GM18909 (cell line): ENCODE measurements around the gene KLF1.
"Not testable (repeated sequence)": the region's sequence is repeated elsewhere in the genome, so short reads cannot be mapped to it uniquely, and the experiment has no call there.

Source experiments
- ATAC-seq: cut with Tn5 transposase; IDR thresholded peaks from one replicate; pipeline ENCODE4 v1.9.1; 2021; ENCODE audit warnings: mild to moderate bottlenecking; ENCODE audit not compliant: unreplicated experiment, poor library complexity

KLF1 gene

DNA sequence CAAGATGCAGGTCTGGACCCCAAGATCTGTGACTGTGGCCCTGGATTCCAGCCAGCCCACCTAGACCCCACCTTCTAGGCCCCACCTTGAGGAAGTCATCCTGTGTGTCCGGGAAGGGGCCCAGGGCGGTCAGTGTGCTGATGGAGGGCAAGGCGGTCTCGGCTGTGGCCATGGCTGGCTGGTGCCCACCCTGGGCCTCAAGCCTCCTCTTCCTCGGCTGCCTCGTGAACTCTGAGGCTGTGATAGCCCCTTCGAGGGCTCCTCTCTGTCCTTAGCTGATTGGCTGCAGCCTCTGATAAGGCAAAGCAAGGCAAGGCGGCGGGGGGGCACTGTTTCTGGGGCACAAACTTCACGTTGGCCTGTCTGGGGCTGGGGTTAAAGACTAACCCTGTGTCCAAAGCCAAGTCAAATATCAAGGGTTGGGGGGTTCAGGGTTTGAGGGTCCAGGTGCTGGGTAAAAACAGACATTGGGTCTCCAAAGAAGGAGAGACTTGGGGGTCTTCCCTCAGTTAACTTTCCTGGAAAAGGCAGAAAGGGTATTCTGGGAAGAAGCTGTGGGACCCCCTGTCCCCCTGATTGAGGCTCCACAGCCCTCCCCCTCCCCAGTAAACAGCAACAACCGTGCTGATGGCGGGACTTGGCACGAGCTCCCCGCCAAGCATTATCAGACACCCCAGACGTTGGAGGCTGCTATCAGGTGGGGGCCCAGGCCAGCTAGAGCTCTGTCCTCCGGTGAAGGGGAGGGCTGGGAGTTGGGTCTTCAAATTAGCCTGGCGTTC is at the start of gene KLF1:
Gene KLF1, minus strand, starts transcription at position 233 of the 779 bp plus-strand sequence. Its CDS starts 61 bp downstream, at position 172.
- no peak for ATAC-seq

DNA sequence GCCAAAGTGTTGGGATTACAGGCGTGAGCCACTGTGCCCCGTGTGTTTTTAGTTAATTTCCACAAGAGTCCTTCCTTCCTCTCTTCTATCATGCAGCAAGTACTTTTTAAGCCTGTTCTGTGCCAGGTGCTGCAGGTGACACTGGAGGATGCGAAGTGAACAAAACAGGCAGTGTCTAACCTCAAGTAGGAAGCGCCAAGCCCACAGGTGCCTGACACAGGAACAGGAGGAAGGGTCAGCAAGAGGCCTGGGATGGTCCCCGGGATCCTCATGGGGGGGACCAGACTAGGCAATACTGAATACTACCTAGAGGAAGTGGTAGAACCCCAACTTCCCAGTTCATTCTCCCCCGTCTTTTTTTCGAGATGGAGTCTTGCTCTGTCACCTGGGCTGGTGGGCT is 49.6 kb upstream of the KLF1 start:
- no peak for ATAC-seq

DNA sequence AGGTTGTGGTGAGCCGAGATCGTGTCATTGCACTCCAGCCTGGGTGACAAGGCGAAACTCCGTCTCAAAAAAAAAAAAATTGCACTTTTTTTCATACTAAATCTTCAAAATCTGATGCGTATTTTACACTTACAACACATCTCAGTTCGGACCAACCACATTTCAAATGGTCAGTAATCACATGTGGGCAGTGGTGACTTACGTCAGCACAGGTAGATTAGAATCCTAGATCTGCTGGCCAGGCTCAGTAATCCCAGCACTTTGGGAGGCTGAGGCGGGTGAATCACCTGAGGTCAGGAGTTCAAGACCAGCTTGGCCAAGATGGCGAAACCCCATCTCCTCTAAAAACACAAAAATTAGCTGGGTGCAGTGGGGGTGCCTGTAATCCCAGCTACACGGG is 48.1 kb upstream of the KLF1 start:
- no peak for ATAC-seq

DNA sequence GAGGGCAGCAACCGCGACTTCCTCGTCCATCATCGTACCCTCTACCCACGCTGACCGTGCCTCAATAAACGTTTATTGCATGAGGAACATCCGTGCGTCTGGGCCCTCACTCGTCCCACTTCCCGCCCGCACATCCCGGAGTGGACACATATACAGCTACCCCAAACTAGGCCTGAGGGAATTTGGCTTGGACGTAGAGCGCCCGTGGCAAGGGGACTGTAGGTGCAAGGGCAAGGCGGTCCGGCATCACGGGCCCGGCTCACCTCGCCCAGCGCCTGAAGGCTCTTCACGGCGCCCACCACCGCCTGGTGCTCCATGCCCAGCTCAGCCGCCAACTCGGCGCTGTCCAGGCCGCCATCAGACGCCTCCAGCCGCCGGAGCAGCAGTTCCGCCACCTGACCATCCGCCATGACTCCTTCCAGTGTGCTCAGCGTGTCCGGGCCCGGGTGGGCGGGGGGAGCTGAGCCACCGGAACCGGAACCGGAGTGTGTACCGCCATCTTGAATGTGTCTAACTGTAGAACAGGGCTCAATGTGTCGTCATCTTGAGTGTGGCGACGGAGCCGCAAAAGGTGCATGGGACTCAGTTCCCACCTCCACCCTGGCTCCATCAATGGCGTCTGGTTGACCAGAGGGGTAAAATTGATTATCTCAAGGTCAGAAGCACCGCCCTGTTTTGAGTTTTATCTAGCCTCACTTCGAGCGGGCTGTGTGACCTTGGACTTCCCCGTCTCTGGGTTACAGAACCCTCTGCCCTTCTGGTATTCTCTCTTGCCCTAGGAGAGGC is 46.5 kb upstream of the KLF1 start, which contains the start of gene FARSA:
Gene FARSA, minus strand, starts transcription at position 425 of the 786 bp plus-strand sequence. Its CDS starts 15 bp downstream, at position 410.
- ATAC-seq: peak; percentile 46

DNA sequence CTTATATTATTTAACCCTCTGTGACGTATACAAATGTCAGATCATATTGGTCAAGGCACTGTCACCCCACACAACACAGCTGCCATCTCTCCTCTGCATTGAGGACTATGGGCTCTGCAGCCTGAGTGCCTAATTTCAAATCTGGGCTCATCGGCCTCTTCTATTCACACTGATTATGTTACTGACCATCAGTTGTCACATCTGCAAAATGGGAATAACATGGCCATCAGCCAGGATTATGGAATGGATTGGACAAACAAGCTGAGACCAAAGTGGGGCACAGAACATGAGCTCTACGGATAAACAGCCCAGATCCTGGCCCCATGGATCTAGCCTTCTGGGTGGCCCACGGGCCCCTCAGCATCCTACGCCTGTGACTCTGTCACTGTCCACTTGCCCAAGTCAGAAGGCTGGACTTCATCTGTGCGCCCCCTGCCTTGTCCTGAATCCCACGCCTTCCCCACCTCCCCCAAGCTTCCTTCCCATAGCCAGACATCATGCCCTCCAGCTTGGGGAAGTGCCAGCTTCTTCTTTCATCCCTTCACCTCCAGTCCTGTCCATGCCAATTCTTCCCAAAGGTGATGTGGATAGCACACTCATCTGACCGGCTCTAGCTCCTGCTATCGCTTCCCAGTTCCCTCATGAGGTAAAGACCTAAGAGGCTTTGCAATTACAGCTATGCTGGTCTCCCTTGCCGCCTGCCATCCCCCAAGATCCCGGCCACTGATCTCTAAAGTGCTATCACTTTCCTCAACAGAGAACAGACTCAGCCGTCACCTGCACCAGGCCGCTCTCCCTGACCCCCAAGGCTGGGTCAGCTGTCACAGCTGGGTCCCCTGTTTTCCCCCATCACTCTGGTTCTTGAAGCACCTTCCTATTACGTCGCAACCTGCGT is 45.6 kb upstream of the KLF1 start:
- no peak for ATAC-seq

DNA sequence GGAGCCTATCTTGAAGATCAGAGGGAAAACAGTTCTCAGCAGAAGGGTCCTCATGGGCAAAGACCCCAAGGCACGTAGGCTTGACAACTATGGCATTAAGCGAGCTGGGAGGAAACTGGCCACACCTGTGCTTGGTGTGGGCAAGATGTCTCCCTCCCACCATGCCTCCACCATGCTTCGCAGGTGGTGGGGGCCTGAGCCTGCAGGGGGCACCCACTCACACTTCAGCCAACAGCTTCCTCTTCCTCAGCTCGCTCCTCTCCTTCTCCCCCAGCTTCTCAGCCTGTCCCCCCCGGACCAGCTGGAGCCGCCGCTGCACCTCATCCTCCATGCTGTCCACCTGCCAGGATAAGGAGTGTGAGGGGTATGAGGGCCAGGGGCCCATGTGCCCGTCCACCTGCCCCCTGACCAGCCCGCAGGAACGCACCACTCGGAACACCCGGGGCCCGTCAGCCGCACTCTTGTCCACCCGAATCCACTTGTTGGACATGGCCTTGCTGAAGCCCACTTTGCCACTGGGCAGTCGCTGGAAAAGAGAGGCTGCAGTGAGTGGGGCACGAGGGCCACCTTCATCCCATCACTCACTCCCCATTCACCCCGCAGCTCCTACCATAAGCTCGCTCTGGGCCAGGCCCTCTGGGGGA is 43.1 kb upstream of the KLF1 start:
- no peak for ATAC-seq

DNA sequence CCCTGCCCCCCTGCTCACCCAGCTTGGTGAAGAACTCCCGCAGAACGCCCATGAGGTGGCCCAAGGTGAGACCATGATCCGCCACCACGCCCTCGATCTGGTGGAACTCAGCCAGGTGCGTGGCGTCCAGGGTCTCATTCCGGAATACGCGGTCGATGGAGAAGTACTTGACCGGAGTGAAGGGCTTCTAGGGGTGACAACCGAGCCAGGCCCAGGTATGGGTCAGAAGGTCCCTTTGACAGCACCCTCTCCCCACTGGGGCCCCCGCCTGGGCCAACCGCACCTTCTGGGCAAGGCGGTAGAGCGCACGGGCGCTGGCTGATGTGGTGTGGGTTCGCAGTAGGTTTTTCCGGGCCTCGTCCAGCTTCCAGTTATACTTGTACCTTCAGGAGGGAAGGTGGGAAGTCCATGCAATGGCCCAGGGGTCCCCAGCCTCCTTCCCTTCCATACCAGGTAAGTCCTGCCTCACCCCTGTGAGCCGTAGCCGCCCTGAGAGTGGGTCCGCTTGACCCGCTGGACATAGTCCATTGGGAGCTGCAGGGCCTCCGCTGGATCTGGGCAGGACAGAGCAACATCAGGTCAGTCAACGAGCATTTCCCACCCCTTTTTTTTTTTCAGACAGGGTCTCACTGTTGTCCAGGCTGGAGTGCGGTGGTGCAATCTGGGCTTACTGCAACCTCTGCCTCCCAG is 37.8 kb upstream of the KLF1 start:
- no peak for ATAC-seq

DNA sequence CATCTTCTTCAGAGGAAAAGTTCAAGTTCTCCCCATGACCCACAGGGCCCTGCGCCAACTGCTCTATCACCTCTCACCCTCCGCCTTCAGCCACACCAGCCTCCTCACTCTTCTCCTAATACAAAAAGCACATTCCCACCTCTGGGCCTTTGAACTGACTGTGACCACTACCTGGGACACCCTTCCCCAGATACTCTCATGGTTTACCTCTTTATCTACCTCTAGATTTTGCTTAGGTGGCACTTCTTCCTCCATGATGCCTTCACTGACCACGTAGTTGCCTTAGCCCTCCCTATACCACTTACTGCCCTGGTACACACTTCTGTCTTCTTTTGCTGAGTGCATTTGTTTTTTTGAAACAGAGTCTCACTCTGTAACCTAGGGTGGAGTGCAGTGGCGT is 36.0 kb upstream of the KLF1 start:
- ATAC-seq: no peak

DNA sequence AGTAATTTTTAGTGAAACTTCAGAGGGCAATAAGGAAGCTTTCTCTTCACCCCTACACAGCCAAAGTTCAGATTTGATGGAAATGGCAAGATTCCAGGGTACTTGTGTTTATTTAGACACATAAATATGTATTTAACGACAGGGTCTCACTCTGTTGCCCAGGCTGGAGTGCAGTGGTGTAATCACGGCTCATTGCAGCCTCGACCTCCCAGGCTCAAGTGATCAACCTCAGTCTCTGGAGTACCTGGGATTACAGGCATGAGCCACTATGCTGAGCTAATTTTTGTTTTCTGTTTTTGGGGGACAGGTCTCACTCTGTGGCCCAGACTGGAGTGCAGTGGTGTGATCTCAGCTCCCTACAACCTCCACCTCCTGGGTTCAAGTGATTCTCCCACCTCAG is 34.0 kb upstream of the KLF1 start:
- no peak for ATAC-seq

DNA sequence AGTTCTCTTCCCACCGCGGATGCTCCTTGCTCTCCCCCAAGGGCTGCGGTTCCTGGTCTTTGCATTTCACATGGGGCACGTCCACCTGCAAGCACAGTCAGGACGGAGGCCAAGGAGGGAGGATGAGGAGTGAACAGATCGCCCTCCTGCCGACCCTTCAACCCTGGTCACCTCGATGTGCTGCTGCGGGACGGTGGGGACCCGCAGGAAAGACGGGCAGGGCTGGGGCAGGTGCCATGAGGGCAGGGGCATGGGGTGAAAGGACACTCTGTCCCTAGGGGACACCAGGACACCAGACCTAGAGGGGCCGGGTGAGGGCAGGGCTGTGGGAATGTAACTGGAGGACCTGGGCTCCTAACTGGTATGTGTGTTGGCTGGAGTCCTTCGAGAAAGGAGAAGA is 31.3 kb upstream of the KLF1 start:
- ATAC-seq: no peak

DNA sequence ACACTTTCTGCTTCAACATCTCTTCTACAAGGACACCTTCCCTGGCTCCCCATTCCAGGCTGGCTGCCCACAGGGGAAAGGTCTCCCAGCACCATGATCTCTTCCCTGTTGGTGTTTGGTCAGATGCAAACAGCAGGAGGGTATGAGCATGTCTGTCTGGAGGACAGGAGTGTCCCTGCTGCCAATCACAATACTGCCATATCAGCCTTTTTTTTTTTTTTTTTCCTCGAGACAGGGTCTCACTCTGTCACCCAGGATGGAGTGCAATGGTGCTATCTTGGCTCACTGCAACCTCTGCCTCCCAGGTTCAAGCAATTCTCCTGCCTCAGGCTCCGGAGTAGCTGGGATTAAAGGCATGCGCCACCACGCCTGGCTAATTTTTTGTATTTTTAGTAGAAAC is 28.9 kb upstream of the KLF1 start:
- not testable (repeated sequence) for ATAC-seq

DNA sequence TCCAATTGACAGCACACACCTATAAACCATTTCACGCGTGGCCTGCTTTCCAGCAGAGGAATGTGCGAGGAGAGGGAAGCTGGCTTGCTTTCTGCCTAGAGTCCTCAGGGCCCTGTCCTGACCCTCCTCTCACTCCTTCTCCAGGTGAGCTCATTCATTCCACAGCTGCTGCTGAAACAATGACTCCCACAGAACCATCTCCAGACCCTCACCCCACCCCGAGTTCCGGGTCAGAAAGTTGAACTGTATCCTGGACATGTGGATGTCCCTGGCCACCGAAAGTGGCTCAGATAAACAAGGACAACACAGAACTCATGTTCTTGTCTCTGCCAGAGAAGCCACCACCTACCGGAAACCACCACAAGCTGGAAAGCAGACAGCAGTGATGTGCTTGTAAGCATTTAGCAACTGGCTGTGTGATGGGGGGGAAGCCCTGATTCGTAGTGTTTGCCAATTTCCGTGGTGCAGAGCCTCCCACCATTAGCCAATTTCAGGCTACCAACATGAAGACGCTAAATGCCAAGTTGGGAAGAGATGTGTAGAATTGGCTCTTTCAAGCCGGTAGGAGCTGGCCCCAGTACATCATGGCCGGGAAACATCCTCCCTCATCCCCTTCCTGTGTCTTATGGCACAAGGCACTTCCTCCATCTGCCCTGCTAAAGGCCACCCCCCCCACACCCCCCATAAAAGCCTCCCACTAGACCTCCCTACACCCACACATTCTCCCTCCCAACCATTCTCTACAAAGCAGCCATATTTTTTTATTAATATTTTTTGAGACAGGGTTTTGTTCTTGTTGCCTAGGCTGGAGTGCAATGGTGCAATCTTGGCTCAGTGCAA is 27.1 kb upstream of the KLF1 start:
- ATAC-seq: no peak

DNA sequence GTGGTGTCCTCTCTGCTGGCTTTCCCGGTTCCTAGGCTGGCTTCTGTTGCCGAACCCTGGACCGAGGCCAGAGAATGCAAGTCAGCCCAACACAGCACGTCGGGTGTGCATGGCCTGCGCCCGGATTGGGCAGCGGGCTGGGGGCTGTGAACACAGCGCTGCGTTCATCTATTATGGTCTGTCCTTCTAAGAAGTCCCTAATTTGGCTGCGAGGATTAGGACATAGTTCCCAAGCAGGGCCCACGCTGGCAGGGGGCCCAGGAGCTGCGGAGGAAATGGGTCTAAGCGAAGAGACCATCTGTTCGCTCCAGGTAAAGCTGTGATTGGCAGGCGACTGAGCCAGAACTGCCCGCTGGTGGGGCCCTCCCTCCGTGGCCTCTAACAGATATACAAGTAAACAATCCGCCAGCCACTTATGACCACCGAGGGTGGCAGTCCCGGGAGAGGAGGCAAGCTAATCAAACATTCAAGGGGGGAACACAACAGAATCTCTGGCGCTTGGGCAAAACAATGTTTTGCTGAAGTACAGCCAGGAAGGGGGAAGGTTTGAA is 26.1 kb upstream of the KLF1 start:
- no peak for ATAC-seq

DNA sequence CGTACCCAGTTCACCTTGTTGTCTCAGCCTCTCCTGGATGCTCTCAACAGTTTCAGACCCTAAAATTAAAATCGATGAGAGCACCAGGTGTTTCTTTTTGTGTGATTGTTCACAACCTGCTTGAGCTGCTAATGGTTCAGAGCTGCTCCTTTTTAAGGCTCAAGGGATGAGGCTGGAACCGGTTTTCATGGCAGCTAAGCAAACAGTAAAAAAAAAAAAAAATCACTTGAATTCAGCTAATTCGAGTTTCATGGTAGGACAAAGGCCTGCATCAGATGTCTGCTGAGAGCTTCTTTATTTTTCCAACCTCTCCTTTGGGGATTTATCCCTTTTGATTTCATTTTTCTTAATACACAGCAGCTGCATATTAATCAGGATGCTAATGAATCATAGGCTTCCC is 25.6 kb upstream of the KLF1 start:
- ATAC-seq: no peak

DNA sequence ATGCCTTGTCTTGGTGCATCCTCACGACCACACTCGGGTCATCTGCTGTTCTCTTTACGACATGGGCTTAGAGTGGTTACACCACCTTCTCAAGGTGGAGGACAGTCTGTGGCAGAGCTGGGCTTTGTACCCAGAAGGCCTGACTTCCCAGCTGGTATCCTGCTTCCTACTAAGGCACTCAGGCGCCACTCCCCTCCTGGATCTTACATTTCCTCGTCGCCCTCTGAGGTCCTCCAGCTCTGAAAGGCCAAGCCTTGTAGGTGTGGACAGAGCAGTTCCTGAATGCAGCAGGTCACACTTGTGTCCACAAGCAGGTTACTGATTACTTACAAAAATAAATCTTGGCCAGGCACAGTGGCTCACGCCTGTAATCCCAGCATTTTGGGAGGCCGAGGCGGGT is 20.2 kb upstream of the KLF1 start:
- no peak for ATAC-seq

DNA sequence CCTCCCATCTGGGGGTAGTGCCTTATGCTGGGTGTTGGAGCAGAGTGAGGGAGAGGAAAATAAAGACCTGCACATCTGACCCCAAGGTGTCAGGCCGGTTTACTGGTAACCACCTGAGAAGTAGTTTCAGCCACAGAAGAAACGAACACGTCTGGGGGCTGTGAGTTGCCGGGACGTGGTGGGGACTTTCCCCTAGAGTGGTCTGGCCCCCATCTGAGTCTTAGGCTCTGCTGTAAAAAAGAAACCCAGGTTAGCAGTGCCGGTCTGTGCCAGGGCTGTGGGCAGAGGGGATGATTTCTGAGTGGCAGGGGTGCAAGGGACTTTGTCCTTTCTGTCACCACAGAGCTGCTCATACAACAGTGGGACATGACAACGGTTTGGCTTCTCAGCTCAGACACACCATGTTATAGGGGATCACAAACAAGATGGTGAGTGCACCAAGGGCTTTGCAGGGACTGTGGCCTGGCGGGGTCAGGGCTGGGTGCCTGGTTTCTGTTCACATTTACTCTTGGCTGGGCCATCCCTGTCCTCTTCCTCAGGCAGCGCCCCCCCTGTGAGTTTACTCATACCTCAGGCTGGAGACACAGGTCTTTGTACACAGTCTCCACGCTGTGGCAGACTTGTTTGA is 13.0 kb upstream of the KLF1 start:
- peak; percentile 80 for ATAC-seq

DNA sequence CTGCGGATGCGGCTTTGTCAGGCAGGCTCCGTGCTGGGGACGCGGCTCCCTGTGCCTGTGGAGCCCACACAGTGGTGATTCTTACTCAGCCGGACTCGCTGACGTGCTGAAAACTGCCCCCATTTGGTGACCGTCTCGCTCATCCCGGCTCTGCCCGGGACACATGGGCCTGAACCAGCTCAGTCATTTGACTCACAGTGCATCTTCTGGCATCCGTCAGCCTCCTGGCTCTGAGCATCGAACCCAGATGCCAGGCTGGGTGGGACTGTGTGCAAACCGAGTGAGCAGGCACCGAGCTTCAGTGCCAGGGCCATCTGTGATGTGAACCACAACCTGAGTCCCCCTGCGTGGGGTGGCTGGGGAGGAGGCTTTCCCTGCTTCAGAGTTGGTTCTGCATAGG is 9.5 kb upstream of the KLF1 start:
- no peak for ATAC-seq

DNA sequence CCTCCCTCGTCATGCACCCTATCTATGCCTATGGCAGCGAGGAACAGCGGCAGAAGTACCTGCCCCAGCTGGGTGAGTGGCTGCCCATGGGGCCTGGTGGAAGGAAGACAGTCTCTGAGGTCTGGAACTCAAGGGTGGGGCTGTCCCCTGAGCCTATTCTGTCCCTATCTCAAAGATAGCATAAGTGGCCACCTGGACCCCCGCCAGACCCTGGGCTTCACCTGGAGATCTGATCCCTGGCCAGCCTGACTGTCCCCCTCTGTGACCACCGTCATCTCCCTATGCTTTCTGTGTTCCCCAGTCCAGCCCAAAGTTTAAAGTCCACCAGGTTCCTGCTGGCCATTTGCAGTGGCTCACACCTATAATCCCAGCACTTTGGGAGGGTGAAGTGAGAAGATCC is 6.6 kb upstream of the KLF1 start:
- ATAC-seq: no peak
